Esophagus (tissue), 2 donors: ENCODE measurements around the gene VASH1. TPM values are rescaled to one million over a fixed set of nuclear protein-coding genes. Genes with fewer than 3 reads are reported as not detected.
"Not testable (repeated sequence)": the region's sequence is repeated elsewhere in the genome, so short reads cannot be mapped to it uniquely, and the experiment has no call there.

ENCODE experiments used
- H3K27ac ChIP-seq, 2 donors: one replicate each; pipeline ENCODE4 v1.5.1; 2013; ENCODE audit warnings: low read depth in 2 of 2, mild to moderate bottlenecking in 2 of 2, inconsistent platforms in 1 of 2, low read length in 1 of 2, moderate library complexity in 1 of 2
- H3K27me3 ChIP-seq, 2 donors: one replicate each; pipeline ENCODE4 v1.6.1; 2013; ENCODE audit warnings: low read length in 2 of 2, control low read depth in 1 of 2, mild to moderate bottlenecking in 1 of 2; ENCODE audit not compliant: insufficient read depth in 2 of 2, control insufficient read depth in 1 of 2
- H3K36me3 ChIP-seq, 2 donors: one replicate each; pipeline ENCODE4 v1.6.1; 2013; ENCODE audit warnings: low read length in 1 of 2; ENCODE audit not compliant: control insufficient read depth in 2 of 2, insufficient read depth in 2 of 2
- H3K4me1 ChIP-seq, 2 donors: one replicate each; pipeline ENCODE4 v1.6.1; 2013; ENCODE audit warnings: low read length in 1 of 2; ENCODE audit not compliant: control insufficient read depth in 2 of 2, insufficient read depth in 2 of 2
- H3K4me3 ChIP-seq, 2 donors: one replicate each; pipeline ENCODE4 v1.5.1; 2013; ENCODE audit warnings: low read length in 2 of 2, mild to moderate bottlenecking in 2 of 2, low read depth in 1 of 2, moderate library complexity in 1 of 2
- H3K9me3 ChIP-seq, 2 donors: one replicate each; pipeline ENCODE4 v1.6.1; 2013; ENCODE audit warnings: mild to moderate bottlenecking in 2 of 2, low read depth in 1 of 2, low read length in 1 of 2, moderate library complexity in 1 of 2; ENCODE audit not compliant: control insufficient read depth in 2 of 2, insufficient read depth in 1 of 2
- WGBS, 2 donors: extraction: QIAGEN DNeasy Blood & Tissue Kit; methylation state at CpG; one replicate each; pipeline ENCODE4 v1.1.7; 2013; 5-methylcytosine and 5-hydroxymethylcytosine counted together
- polyA plus RNA-seq, 2 donors: library from polyadenylated mRNA; stranded (reverse); fragments of 200-250 nt; gene quantifications; one replicate each; pipeline ENCODE4 v1.2.3, GENCODE V29; 2013
- donor health status: healthy with polysubstance abuse.
- donor health status: Bipolar disorder and iron deficiency.

VASH1 gene
- polyA plus RNA-seq, 2 donors, result 1.9 to 2.4 TPM

DNA sequence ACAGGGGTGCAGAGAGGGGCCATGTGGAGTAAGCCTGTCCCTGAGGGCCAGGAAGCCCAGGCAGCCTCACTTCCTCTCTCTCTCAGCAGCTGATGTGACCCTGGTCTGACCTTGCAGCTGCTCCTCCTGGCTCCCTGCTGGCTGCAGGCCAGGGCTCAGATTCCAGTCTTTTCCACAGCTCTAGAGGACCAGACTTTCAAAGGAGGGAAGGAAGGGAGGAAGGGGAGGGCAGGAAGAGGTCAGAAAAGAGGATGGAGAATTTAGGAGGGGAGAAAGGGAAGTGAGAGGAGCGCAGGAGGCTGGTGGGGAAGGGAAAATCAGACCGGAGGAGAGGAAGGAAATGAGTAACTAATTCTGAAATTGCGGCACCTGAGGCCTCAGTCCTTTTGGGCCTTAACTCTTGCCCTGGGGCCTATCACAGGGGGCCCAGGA is 40.9 kb upstream of the VASH1 start:
- Histone ChIP-seq H3K4me1 (no peaks in the 10 kb centered on the region), H3K27me3 (no peaks in the 10 kb centered on the region), H3K9me3 (no peaks in the 10 kb centered on the region), H3K27ac (no peak overlapping the region), H3K36me3 (no peaks in the 10 kb centered on the region), H3K4me3 (no peak overlapping the region)
- WGBS, 2 donors, result 63 to 79% methylated on average over 3 of the region's 3 CpGs

GRCh38 chr14:76721506-76721905 is 39.8 kb upstream of the VASH1 start:
- H3K36me3 ChIP-seq, H3K4me3 ChIP-seq, H3K27me3 ChIP-seq, H3K27ac ChIP-seq, H3K4me1 ChIP-seq, H3K9me3 ChIP-seq: not testable (repeated sequence)
- whole genome bisulfite sequencing, 2 donors, result 91 to 93% methylated on average over 11 of the region's 11 CpGs

- 61 to 64% methylated on average over 8 of the region's 8 CpGs for whole genome bisulfite sequencing, 2 donors
- H3K4me1 ChIP-seq, result no peaks in the 10 kb centered on the region
- H3K36me3 ChIP-seq, result no peaks in the 10 kb centered on the region
- H3K27ac ChIP-seq, result no peak overlapping the region
- H3K27me3 ChIP-seq, result no peaks in the 10 kb centered on the region
- H3K9me3 ChIP-seq, result no peaks in the 10 kb centered on the region
- no peak overlapping the region for H3K4me3 ChIP-seq
These were observed 36.4 kb upstream of the VASH1 start for GRCh38 chr14:76724651-76725550.

DNA sequence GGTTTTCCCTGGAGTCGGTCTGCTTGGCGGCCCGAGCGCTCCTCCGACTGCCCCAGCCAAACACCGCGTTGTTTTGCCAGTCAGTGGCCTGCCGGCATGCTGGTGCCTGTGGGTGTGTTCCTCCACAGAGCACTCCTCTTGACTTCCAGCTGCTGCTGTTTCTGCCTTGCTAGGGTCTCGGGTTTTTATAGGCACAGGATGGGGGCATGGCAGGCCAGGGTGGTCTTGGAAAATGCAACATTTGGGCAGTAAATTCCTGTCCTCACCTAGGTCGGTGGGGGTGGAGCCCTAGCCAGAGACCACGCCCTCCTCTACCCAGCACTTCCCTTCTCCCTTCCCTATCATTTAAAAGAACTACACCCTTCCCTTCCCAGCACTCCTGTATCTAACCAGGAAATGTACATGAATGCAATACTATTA is 34.7 kb upstream of the VASH1 start:
- H3K9me3 ChIP-seq, result no peaks in the 10 kb centered on the region
- H3K36me3 ChIP-seq, result no peaks in the 10 kb centered on the region
- H3K4me1 ChIP-seq, result no peaks in the 10 kb centered on the region
- no peaks in the 10 kb centered on the region for H3K27me3 ChIP-seq
- H3K4me3 ChIP-seq, result no peak overlapping the region
- 63 to 67% methylated on average over 11 of the region's 11 CpGs for WGBS, 2 donors
- H3K27ac ChIP-seq, result peak overlapping the region in 1 of 2 donors; percentile 37

DNA sequence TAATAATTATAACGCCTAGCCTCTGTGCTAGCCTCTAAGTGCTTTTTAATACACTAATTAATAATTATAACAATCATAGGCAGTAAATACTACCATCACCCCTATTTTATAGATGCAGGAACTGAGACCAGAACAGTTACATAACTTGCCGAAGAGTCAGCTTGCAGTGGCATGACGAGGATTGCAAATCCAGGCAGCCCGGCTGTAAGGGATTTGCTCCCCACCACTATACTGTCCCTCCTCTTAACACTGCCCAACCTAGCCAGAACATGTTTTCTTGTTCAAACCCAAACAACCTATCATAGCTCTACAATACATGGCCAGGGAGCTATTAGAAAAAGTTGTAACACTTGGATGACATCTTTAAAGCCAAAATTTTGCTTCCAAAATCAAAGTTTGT is 33.9 kb upstream of the VASH1 start:
- H3K27me3 ChIP-seq, result no peaks in the 10 kb centered on the region
- H3K4me1 ChIP-seq, result no peaks in the 10 kb centered on the region
- H3K36me3 ChIP-seq, result no peaks in the 10 kb centered on the region
- WGBS, 2 donors, result 24 to 44% methylated on average over 4 of the region's 4 CpGs
- no peak overlapping the region for H3K27ac ChIP-seq
- no peak overlapping the region for H3K4me3 ChIP-seq
- H3K9me3 ChIP-seq, result no peaks in the 10 kb centered on the region

- WGBS, 2 donors, result 29 to 45% methylated on average over 1 of the region's 1 CpG
- Histone ChIP-seq H3K27me3 (no peaks in the 10 kb centered on the region), H3K9me3 (no peaks in the 10 kb centered on the region), H3K4me1 (no peaks in the 10 kb centered on the region), H3K4me3 (no peak overlapping the region), H3K27ac (no peak overlapping the region), H3K36me3 (no peaks in the 10 kb centered on the region)
These were observed 33.4 kb upstream of the VASH1 start for GRCh38 chr14:76727901-76728300.

DNA sequence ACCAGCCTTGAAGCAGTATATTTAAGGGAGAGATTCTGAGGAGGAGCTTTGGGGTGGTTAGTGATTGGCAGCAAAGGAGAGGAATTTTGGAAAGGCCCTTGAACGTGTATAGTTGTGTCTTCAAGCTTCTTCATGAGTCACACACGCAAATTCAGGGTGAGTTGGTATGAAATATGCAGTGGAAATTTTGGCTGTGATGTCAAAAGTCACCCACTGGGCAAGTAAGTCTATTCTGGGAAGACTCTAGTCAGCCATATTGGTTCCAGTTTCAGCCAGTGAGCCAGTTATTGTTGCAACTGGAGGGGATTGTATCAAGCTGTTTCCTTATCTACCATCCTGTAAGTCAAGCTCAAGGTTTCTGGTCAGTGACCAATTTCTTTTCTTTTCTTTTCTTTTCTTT is 32.0 kb upstream of the VASH1 start:
- Histone ChIP-seq H3K9me3 (no peaks in the 10 kb centered on the region), H3K27ac (no peak overlapping the region), H3K4me1 (no peaks in the 10 kb centered on the region), H3K4me3 (no peak overlapping the region), H3K27me3 (no peaks in the 10 kb centered on the region), H3K36me3 (no peaks in the 10 kb centered on the region)
- WGBS, 2 donors, result 54 to 64% methylated on average over 2 of the region's 2 CpGs

GRCh38 chr14:76729953-76730505 is 31.2 kb upstream of the VASH1 start:
- no peak overlapping the region for H3K4me3 ChIP-seq
- H3K36me3 ChIP-seq, result no peaks in the 10 kb centered on the region
- no peaks in the 10 kb centered on the region for H3K27me3 ChIP-seq
- H3K27ac ChIP-seq, result no peak overlapping the region
- H3K9me3 ChIP-seq, result no peaks in the 10 kb centered on the region
- 55 to 61% methylated on average over 1 of the region's 1 CpG for whole genome bisulfite sequencing, 2 donors
- no peaks in the 10 kb centered on the region for H3K4me1 ChIP-seq

GRCh38 chr14:76734501-76734900 is 26.8 kb upstream of the VASH1 start:
- H3K27me3 ChIP-seq, H3K4me3 ChIP-seq, H3K27ac ChIP-seq, H3K36me3 ChIP-seq, H3K4me1 ChIP-seq, H3K9me3 ChIP-seq: not testable (repeated sequence)
- WGBS, 2 donors, result 89 to 93% methylated on average over 22 to 31 of the region's 31 CpGs

DNA sequence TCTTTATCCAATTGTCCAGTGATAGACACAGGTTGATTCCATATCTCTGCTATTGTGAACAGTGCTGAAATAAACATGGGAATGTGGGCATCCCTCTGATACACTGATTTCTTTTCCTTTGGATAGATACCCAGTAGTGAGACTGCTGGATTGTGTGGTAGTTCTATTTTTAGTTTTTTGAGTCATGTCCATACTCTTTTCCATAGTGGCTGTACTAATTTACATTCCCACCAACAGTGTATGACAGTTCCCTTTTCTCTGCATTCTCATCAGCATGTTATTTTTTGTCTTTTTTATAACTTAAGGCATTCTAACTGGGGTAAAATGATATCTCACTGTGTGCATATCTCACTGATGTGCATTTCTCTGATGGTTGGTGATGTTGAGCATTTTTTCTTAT is 24.8 kb upstream of the VASH1 start:
- no peaks in the 10 kb centered on the region for H3K36me3 ChIP-seq
- H3K27ac ChIP-seq, result no peak overlapping the region
- H3K4me1 ChIP-seq, result no peaks in the 10 kb centered on the region
- peaks cover 0 to 2% of the 10 kb centered on the region in 2 donors for H3K9me3 ChIP-seq
- H3K27me3 ChIP-seq, result no peaks in the 10 kb centered on the region
- H3K4me3 ChIP-seq, result no peak overlapping the region
